ENCODE data around the gene RUVBL2.
"Not testable (repeated sequence)": the region's sequence is repeated elsewhere in the genome, so short reads cannot be mapped to it uniquely, and the experiment has no call there.

Gene RUVBL2

DNA sequence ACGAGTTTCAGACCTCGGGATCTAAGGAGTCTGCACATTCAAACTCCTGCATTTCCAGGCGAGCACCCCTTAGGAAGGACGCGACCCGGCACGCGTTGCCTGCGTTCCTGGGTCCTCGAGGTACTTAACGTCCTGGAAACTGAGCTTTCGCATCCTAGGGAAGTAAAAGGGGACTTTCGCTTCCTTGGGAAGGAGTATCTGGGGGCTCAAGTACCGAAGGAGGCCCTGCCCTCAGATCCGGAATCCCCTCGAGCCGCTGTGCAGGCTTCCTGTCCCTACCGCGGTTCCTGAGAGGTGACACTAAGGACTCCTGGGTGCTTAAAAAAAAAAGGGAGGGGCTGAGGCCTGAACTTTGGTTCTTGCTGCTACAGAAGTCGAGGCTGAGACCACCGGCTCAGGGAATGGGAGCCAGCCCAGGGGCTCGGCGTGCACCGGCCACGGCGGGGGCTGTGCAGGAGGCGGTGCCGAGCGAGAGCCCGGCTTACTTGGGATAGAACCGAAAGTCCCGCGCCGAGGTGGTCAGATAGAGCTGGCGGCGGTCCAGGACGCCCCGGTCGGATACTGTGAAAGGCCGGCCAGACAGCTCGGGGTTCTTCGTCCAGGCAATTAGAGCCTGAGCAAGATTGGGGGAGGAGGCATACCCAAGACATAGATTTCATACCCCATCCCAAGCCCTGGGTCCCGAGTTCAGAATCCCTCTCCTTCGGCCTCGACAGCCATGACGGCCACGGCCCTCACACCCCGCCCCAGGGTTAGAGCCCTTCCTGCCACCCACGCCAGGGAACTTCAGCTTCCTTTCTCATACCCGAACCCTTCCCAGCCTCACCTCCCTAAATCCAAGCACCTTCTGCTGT is 24.9 kb downstream of the RUVBL2 start:
- not testable (repeated sequence) for DNase-seq

DNA sequence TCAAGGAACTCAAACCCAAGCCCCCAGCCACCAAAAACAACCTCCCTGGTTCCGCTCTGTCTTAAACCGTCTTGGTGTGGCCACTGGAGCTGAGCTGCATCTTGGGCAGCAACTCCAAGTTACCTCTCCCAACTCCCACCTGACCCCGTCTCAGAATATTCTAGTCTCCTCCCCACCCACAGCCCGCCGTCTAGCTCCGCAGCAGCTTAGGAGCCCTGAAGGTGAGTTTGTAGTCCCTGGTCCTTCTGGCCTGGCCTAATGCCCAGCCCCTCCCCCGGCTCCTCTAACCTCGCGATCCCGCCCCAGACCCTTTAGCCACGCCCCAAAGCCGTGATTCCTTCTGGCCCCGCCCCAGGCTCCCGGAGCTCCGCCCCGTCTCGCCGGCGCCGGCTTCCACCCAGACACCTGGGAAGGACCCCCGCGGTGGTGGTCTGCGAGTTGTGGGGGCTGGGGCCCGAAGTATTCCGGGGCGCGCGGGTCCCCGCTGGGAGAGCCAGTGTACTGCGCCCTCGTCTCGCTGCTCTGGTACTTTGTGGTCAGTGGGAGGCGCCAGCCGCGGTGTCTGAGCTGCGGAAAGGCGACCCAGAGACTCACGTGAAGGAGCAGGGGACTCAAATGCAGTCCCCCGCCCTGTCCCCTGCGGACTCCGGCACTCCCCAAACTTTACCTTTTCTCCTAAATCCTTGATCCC is 25.7 kb downstream of the RUVBL2 start:
- peak; percentile 64 for DNase-seq

DNA sequence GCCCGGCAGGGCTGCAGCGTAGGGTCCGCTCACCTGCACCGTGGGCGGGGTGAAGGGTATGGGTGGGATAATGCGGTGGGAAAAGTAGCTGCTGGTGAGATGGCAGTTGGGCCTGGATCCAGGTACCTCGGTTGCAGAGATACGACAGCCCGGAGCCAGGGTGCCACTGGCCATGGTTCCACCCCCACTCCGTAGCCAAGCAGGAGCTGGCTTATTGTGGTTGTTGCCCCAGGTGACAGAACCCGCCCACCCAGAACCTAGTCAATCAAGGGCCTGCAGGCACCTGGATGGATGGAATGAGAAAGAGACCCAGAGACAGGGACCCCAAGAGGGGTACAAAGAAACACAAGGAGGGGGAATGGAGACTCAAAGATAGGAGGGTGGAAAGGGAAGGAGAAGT is 26.7 kb downstream of the RUVBL2 start:
- no peak for DNase-seq

DNA sequence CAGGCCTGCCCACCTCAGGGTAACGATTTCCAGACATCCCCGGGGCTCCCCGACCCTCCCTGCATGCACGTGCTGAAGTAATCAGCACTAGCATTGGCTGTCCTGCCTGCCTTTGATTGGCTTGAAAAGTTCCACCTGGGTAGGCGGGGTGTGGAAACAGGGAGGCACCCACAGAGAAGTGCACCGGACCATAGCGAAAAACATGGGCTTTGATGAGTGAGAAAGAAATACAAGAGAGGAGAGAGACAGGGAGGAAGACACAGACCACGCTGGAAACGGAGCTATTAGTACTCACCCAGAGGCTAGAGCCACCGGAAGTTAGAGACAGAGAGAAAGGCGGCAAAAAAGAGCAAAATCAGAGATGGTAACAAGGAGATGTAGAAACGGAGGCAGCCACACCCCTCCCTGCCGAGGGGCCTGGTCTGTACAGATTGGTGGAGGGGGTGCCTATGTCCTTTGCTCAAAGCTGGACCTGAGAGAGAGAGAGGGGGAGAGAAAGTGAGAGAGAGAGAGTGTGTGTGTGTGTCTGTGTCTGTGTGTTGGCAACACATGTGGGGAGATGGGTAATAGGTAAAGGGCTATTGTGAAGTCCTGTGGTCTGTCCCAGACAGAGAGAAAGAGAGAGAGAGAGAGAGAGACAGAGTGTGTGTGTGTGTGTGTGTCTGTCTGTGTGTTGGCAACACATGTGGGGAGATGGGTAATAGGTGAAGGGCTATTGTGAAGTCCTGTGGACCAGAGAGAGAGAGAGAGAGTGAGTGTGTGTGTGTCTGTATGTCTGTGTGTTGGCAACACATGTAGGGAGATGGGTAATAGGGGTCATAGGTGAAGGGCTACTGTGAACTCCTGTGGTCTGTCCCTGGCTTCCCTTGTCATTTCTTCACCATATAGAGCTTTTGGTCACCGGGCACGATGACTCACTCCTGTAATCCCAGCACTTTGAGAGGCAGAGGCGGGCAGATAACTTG is 27.5 kb downstream of the RUVBL2 start:
- DNase-seq, result no peak

DNA sequence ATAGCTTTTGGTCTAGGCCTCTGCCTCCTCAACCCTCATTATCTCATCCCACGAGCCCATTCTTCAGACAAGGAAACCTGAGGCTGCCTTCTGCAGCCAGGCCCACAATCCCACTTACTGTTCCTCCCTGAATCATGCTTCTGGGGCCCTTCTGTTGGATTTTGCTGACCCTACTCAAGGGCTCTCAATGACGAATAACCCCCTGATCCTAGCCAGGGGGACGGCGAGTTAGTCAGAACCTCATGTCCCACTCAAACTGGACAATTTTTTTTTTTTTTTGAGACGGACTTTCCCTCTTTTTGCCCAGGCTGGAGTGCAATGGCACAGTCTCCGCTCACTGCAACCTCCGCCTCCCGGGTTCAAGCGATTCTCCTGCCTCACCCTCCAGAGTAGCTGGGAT is 28.4 kb downstream of the RUVBL2 start:
- DNase-seq, result no peak

DNA sequence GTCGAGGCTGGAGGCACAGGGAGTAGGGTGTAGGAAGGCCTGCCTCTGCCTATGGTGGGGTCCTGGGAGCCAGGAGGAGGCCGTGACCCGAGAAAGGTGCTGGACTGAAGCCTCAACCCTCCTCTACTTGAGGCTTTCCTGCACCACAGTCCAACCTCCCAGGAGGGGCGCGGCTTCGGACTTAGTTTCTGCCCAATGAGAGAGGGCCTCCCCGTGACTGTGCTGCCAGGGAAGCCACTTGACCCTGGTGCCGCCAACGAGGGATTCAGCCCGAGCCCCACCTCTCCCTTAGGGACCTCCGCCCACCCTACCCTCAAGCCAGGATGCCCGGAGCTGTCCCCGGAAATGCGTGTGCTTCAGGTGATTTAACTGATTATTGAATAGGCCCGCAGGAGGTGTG is 30.5 kb downstream of the RUVBL2 start, which contains the start of gene CGB3:
CGB3 (minus strand) TSS at position 101 of the 400 bp plus-strand sequence. CDS start 362 bp downstream, outside the sequence.
- DNase-seq, result not testable (repeated sequence)

DNA sequence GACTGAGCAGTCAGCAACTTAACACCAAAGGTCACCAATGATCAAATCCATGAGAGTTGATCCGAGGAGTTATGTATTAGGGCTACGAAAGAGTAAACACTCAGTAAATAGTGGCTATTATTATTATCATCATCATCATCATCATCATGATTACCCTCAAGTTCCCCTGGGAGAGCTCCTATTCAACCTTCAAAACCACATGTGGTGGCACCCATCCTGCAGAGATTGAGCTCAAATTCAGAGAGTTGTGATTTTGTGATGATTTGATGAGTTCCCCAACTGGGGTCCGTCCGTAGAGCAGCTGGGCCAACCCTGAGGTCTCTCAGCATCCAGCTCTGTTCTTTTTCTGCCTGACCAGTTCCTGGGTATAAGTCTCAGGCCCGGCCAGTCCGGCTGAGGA is 31.4 kb downstream of the RUVBL2 start:
- DNase-seq, result not testable (repeated sequence)

DNA sequence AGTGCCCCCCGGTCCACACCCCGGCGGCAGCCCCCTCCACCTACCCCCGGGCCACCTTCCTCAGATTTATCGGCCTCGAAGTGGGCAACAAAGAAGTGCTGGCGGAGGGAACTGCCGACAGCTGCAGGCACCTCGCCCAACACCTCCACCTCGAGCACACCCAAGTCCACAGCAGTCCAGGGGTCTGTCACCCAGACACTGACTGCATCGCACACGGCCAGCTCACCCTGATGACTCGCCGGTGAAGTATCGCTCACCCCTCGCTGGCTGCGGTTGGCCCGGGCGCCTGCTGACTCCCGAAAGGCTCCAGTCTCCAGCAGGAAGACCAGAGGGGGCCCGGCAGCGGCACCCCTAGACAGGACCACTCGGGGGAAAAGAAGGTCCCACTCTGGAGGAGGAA is 31.9 kb downstream of the RUVBL2 start:
- DNase-seq, result not testable (repeated sequence)

DNA sequence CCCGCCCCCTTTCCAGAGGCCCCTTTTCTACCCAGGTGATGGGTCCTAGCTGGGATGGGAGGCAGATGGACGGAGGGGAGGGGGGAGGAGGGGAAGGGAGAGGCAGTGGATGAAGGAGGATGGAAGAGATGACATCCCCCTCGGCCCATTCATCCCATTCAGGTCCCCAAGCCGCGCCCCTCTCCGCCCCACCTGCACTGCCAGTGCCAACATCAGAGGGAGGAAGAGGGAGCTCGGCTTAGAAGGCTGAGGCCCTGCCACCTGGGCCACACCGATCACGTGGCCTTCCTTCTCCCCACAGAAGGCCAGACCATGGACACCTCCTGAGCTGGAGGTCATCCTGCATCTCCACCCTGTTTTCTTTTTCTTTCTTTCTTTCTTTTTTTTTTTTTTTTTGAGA is 35.0 kb downstream of the RUVBL2 start:
- DNase-seq, result not testable (repeated sequence)

DNA sequence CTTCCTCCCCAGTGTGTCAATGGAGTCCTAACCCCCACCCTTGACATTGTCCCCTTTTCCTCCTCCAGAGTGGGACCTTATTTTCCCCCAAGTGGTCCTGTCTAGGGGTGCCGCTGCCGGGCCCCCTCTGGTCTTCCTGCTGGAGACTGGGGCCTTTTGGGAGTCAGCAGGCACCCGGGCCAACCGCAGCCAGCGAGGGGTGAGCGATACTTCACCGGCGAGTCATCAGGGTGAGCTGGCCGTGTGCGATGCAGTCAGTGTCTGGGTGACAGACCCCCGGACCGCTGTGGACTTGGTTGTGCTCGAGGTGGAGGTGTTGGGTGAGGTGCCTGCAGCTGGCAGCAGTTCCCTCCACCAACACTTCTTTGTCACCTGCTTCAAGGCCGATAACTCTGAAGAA is 36.1 kb downstream of the RUVBL2 start:
- DNase-seq, result not testable (repeated sequence)

DNA sequence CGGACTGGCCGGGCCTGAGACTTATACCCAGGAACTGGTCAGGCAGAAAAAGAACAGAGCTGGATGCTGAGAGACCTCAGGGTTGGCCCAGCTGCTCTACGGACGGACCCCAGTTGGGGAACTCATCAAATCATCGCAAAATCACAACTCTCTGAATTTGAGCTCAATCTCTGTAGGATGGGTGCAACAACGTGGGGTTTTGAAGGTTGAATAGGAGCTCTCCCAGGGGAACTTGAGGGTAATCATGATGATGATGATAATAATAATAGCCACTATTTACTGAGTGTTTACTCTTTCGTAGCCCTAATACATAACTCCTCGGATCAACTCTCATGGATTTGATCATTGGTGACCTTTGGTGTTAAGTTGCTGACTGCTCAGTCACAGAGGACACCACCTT is 36.6 kb downstream of the RUVBL2 start:
- DNase-seq, result not testable (repeated sequence)

DNA sequence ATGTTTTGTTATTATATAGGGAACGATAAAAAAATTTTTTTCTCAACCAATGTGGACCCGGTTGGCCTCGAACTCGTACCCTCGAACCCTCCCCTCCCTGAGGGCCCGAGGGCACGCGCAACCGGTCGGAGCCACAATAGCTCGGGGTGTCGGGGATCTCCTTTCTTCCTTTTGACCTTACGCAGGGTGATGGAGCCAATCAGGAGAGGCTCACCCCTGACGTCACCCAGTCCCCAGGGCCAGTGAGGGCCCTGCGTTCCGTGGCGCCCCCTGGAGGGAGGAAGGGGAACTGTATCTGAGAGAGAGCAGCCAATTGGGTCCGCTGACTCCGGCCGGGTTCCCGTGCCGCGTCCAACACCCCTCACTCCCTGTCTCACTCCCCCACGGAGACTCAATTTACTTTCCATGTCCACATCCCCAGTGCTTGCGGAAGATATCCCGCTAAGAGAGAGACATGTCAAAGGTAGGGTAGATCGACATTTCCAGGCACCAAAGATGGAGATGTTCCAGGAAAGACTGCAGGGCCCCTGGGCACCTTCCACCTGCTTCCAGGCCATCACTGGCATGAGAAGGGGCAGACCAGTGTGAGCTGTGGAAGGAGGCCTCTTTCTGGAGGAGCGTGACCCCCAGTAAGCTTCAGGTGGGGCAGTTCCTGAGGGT is 38.1 kb downstream of the RUVBL2 start, which contains the start of gene CGB2:
CGB2 (plus strand) TSS at position 249 of the 660 bp plus-strand sequence; CDS start at position 455, 206 bp downstream.
- DNase-seq, result peak; percentile 52

DNA sequence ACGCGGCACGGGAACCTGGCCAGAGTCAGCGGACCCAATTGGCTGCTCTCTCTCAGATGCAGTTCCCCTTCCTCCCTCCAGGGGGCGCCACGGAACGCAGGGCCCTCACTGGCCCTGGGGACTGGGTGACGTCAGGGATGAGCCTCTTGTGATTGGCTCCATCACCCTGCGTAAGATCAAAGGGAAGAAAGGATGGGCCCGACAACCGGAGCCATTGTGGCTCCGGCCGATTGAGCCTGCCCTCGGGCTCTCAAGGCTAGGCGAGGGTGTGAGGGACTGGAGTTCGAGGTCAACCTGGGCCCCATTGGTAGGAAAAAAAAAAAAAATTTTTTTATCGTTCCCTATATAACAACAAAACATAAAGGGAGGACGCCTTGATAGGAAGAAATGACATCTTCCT is 43.1 kb downstream of the RUVBL2 start, which contains the start of gene CGB1:
CGB1 (minus strand) TSS at position 81 of the 400 bp plus-strand sequence. CDS start 184 bp downstream, outside the sequence.
- peak; percentile 45 for DNase-seq

DNA sequence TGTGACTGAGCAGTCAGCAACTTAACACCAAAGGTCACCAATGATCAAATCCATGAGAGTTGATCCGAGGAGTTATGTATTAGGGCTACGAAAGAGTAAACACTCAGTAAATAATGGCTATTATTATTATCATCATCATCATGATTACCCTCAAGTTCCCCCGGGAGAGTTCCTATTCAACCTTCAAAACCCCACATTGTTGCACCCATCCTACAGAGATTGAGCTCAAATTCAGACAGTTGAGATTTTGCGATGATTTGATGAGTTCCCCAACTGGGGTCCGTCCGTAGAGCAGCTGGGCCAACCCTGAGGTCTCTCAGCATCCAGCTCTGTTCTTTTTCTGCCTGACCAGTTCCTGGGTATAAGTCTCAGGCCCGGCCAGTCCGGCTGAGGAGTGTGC is 44.4 kb downstream of the RUVBL2 start:
- DNase-seq, result not testable (repeated sequence)

DNA sequence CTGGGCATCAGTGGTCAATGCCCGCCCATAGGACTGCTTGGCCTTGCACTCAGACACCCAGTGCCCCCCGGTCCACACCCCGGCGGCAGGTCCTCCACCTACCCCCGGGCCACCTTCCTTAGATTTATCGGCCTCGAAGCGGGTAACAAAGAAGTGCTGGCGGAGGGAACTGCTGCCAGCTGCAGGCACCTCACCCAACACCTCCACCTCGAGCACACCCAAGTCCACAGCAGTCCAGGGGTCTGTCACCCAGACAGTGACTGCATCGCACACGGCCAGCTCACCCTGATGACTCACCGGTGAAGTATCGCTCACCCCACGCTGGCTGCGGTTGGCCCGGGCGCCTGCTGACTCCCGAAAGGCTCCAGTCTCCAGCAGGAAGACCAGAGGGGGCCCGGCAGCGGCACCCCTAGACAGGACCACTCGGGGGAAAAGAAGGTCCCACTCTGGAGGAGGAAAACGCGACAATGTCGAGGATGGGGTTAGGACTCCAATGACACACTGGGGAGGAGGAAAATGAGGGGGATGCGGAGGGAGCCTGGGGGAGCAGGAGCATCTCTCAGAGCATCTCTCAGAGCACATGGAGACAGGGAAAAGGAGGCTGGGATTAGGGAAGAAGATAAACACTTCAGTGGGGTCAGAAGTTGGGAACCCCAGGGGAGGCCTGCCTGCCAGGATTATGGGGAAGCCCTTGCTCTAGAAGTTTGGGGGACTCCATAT is 45.0 kb downstream of the RUVBL2 start:
- not testable (repeated sequence) for DNase-seq

DNA sequence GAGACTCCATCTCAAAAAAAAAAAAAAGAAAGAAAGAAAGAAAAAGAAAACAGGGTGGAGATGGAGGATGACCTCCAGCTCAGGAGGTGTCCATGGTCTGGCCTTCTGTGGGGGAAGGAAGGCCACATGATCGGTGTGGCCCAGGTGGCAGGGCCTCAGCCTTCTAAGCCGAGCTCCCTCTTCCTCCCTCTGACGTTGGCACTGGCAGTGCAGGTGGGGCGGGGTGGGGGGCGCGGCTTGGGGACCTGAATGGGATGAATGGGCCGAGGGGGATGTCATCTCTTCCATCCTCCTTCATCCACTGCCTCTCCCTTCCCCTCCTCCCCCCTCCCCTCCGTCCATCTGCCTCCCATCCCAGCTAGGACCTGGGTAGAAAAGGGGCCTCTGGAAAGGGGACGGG is 46.0 kb downstream of the RUVBL2 start:
- not testable (repeated sequence) for DNase-seq

DNA sequence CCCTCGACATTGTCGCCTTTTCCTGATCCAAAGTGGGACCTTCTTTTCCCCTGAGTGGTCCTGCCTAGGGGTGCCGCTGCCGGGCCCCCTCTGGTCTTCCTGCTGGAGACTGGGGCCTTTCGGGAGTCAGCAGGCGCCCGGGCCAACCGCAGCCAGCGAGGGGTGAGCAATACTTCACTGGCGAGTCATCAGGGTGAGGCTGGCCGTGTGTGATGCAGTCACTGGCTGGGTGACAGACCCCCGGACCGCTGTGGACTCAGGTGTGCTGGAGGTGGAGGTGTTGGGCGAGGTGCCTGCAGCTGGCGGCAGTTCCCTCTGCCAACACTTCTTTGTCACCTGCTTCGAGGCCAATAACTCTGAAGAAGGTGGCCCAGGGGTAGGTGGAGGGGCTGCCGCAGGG is 48.5 kb downstream of the RUVBL2 start:
- DNase-seq, result no peak

DNA sequence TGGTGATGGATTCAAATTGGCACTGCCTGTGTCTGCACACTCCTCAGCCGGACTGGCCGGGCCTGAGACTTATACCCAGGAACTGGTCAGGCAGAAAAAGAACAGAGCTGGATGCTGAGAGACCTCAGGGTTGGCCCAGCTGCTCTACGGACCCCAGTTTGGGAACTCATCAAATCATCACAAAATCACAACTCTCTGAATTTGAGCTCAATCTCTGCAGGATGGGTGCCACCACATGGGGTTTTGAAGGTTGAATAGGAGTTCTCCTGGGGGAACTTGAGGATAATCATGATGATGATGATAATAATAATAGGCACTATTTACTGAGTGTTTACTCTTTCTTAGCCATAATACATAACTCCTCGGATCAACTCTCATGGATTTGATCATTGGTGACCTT is 49.0 kb downstream of the RUVBL2 start:
- not testable (repeated sequence) for DNase-seq

DNA sequence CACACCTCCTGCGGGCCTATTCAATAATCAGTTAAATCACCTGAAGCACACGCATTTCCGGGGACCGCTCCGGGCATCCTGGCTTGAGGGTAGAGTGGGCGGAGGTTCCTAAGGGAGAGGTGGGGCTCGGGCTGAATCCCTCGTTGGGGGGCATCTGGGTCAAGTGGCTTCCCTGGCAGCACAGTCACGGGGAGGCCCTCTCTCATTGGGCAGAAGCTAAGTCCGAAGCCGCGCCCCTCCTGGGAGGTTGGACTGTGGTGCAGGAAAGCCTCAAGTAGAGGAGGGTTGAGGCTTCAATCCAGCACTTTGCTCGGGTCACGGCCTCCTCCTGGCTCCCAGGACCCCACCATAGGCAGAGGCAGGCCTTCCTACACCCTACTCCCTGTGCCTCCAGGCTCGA is 49.9 kb downstream of the RUVBL2 start, which contains the start of gene CGB5:
CGB5 (plus strand) TSS at position 301 of the 400 bp plus-strand sequence. CDS start 362 bp downstream, outside the sequence.
- not testable (repeated sequence) for DNase-seq

DNA sequence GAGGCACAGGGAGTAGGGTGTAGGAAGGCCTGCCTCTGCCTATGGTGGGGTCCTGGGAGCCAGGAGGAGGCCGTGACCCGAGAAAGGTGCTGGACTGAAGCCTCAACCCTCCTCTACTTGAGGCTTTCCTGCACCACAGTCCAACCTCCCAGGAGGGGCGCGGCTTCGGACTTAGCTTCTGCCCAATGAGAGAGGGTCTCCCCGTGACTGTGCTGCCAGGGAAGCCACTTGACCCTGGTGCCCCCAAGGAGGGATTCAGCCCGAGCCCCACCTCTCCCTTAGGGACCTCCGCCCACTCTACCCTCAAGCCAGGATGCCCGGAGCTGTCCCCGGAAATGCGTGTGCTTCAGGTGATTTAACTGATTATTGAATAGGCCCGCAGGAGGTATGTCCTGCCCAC is 55.3 kb downstream of the RUVBL2 start, which contains the start of gene CGB8:
CGB8 (minus strand) TSS at position 101 of the 400 bp plus-strand sequence. CDS start 372 bp downstream, outside the sequence.
- DNase-seq, result not testable (repeated sequence)

DNA sequence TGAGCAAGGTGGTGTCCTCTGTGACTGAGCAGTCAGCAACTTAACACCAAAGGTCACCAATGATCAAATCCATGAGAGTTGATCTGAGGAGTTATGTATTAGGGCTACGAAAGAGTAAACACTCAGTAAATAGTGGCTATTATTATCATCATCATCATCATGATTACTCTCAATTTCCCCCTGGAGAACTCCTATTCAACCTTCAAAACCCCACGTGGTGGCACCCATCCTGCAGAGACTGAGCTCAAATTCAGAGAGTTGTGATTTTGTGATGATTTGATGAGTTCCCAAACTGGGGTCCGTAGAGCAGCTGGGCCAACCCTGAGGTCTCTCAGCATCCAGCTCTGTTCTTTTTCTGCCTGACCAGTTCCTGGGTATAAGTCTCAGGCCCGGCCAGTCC is 56.1 kb downstream of the RUVBL2 start:
- DNase-seq, result not testable (repeated sequence)
